ENCODE measurements around the gene RELL1. TPM values are rescaled to one million over a fixed set of nuclear protein-coding genes. Genes with fewer than 3 reads are reported as not detected.

Gene RELL1
- total and polyA plus RNA-seq, 2 donors (not counting 1 experiment from before 2014, with no cell fraction given), result 0.64 to 3.2 TPM

DNA sequence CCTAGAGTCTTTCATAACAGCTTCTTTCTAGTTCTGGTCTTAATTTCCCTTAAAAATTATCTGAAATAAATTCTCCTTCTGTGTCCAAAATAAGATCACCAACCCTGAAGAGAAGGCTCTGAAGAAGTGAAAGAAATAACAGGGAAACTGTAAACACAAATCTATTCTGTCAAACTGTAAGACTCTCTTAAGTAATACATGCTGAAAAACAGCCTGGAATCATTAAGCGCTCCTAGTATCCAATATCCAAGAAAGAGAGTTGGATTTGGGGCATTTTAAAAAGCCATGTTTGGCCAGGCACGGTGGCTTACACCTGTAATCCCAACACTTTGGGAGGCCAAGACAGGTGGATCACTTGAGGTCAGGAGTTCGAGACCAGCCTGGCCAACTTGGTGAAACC, 53.3 kb downstream of the RELL1 start:
- no peak overlapping the region for H3K27ac ChIP-seq (ENCODE audit: low read length in 2 of 2)
- no peak overlapping the region for H3K4me3 Mint-ChIP-seq
- H3K4me2 ChIP-seq (replicated peaks; ENCODE audit: low read depth, low read length, poor library complexity, severe bottlenecking), result no peak overlapping the region
- H4K20me1 ChIP-seq (ENCODE audit: control insufficient read depth, insufficient read depth, low read length, poor library complexity, severe bottlenecking), result no peaks in the 10 kb centered on the region
- no peak overlapping the region for H3K4me3 ChIP-seq (ENCODE audit: control extremely low read depth in 1 of 5, extremely low read depth in 1 of 5, insufficient read depth in 1 of 5, low read depth in 2 of 5, low read length in 4 of 5)
- TF ChIP-seq, protein P1, sequence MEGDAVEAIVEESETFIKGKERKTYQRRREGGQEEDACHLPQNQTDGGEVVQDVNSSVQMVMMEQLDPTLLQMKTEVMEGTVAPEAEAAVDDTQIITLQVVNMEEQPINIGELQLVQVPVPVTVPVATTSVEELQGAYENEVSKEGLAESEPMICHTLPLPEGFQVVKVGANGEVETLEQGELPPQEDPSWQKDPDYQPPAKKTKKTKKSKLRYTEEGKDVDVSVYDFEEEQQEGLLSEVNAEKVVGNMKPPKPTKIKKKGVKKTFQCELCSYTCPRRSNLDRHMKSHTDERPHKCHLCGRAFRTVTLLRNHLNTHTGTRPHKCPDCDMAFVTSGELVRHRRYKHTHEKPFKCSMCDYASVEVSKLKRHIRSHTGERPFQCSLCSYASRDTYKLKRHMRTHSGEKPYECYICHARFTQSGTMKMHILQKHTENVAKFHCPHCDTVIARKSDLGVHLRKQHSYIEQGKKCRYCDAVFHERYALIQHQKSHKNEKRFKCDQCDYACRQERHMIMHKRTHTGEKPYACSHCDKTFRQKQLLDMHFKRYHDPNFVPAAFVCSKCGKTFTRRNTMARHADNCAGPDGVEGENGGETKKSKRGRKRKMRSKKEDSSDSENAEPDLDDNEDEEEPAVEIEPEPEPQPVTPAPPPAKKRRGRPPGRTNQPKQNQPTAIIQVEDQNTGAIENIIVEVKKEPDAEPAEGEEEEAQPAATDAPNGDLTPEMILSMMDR (IDR thresholded peaks at IDR 0.05), result no peak
- TF ChIP-seq EZH2 (IDR thresholded peaks at IDR 0.05; ENCODE audit: borderline replicate concordance, insufficient read depth, low read depth, low read length, poor library complexity, severe bottlenecking), result no peak
- ATAC-seq (ENCODE audit: low read depth) (no peak), DNase-seq (no peak)
- intact Hi-C loops (cut with micrococcal nuclease), result no loop called here
- 100% methylated on average over 1 of the region's 3 CpGs for WGBS (ENCODE audit: insufficient coverage)
- H2AFZ ChIP-seq (ENCODE audit: insufficient read depth, low read depth, low read length, poor library complexity, severe bottlenecking), result no peak overlapping the region
- no peaks in the 10 kb centered on the region for H3K79me2 ChIP-seq (ENCODE audit: control insufficient read depth, insufficient read depth, low read length)
- CTCF ChIA-PET, result no interaction called here
- H3K9ac ChIP-seq (ENCODE audit: low read length), result no peak overlapping the region
- no peaks in the 10 kb centered on the region for H3K9me3 ChIP-seq (ENCODE audit: control extremely low read depth in 1 of 3, control insufficient read depth in 2 of 3, insufficient read depth in 1 of 3, low read length in 2 of 3)
- POLR2A ChIA-PET, result no interaction called here
- no peaks in the 10 kb centered on the region for H3K27me3 Mint-ChIP-seq
- H3K27me3 ChIP-seq (replicated peaks in 1 of 4; ENCODE audit: control extremely low read depth in 1 of 4, control insufficient read depth in 3 of 4, insufficient read depth in 4 of 4, low read length in 3 of 4), result no peaks in the 10 kb centered on the region
- H3K36me3 ChIP-seq (replicated peaks in 1 of 2; ENCODE audit: control extremely low read depth in 1 of 2, control insufficient read depth in 1 of 2, extremely low read depth in 1 of 2, insufficient read depth in 2 of 2, low read length in 1 of 2), result no peaks in the 10 kb centered on the region
- H3K4me1 ChIP-seq (ENCODE audit: control insufficient read depth in 2 of 2, insufficient read depth in 2 of 2, low read length in 2 of 2), result no peaks in the 10 kb centered on the region
- no peaks in the 10 kb centered on the region for H3K9me3 Mint-ChIP-seq (ENCODE audit: insufficient read depth)
- H3K4me1 Mint-ChIP-seq, result no peaks in the 10 kb centered on the region
- no peak overlapping the region for H3K27ac Mint-ChIP-seq

DNA sequence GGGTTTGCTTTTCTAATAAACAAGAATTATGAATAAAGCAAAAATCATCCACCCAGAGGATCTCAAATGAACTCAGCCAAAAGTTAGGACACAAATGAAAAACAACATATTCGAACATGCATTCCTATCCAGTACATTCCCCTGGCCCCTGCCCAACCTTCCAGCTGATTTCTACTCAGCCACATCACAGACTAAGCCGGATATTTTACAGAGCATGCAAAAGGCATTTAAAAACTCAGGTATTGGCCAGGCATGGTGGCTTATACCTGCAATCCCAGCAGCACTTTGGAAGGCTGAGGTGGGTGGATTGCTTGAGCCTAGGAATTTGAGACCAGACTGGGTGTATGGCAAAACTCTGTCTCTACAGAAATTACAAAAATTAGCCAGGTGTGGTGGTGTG, 54.6 kb downstream of the RELL1 start:
- 82% methylated on average over 1 of the region's 2 CpGs for WGBS (ENCODE audit: insufficient coverage)
- Histone ChIP-seq H3K9ac (ENCODE audit: low read length) (no peak overlapping the region), H4K20me1 (ENCODE audit: control insufficient read depth, insufficient read depth, low read length, poor library complexity, severe bottlenecking) (no peaks in the 10 kb centered on the region), H2AFZ (ENCODE audit: insufficient read depth, low read depth, low read length, poor library complexity, severe bottlenecking) (no peak overlapping the region), H3K36me3 (replicated peaks in 1 of 2; ENCODE audit: control extremely low read depth in 1 of 2, control insufficient read depth in 1 of 2, extremely low read depth in 1 of 2, insufficient read depth in 2 of 2, low read length in 1 of 2) (no peaks in the 10 kb centered on the region), H3K4me3 (ENCODE audit: control extremely low read depth in 1 of 5, extremely low read depth in 1 of 5, insufficient read depth in 1 of 5, low read depth in 2 of 5, low read length in 4 of 5) (no peak overlapping the region), H3K27me3 (replicated peaks in 1 of 4; ENCODE audit: control extremely low read depth in 1 of 4, control insufficient read depth in 3 of 4, insufficient read depth in 4 of 4, low read length in 3 of 4) (no peaks in the 10 kb centered on the region), H3K79me2 (ENCODE audit: control insufficient read depth, insufficient read depth, low read length) (no peaks in the 10 kb centered on the region), H3K4me1 (ENCODE audit: control insufficient read depth in 2 of 2, insufficient read depth in 2 of 2, low read length in 2 of 2) (no peaks in the 10 kb centered on the region), H3K27ac (ENCODE audit: low read length in 2 of 2) (no peak overlapping the region), H3K9me3 (ENCODE audit: control extremely low read depth in 1 of 3, control insufficient read depth in 2 of 3, insufficient read depth in 1 of 3, low read length in 2 of 3) (no peaks in the 10 kb centered on the region), H3K4me2 (replicated peaks; ENCODE audit: low read depth, low read length, poor library complexity, severe bottlenecking) (no peak overlapping the region)
- Mint-ChIP-seq H3K9me3 (ENCODE audit: insufficient read depth) (no peaks in the 10 kb centered on the region), H3K4me3 (no peak overlapping the region), H3K27ac (no peak overlapping the region), H3K27me3 (no peaks in the 10 kb centered on the region), H3K4me1 (no peaks in the 10 kb centered on the region)
- ChIA-PET CTCF (no interaction called here), POLR2A (no interaction called here)
- no peak for ATAC-seq (ENCODE audit: low read depth)
- TF ChIP-seq, protein P1 (IDR thresholded peaks at IDR 0.05), result no peak
- no peak for TF ChIP-seq EZH2 (IDR thresholded peaks at IDR 0.05; ENCODE audit: borderline replicate concordance, insufficient read depth, low read depth, low read length, poor library complexity, severe bottlenecking)
- DNase-seq, result no peak
- intact Hi-C loops (cut with micrococcal nuclease), result no loop called here

Measured in B cell (primary cell).